Transverse colon (tissue), 4 donors: Measurements from ENCODE around the gene DAP3. TPM values are rescaled to one million over a fixed set of nuclear protein-coding genes. Genes with fewer than 3 reads are reported as not detected.

Experiments
- DNase-seq: peaks from one replicate; pipeline ENCODE4 v3.0.0-alpha.2; 2019
- H3K27ac ChIP-seq, 4 donors: fragments of 200-600 bp; sonication (generic); 2 replicates each; pipeline ENCODE4 v1.5.1; 2016 to 2018; ENCODE audit warnings: inconsistent platforms in 4 of 4
- H3K27me3 ChIP-seq: fragments of 200-600 bp; sonication (generic); 2 replicates; pipeline ENCODE4 v1.5.1; 2017; ENCODE audit warnings: inconsistent platforms
- H3K36me3 ChIP-seq, 4 donors: fragments of 200-600 bp; sonication (generic); 2 replicates each; pipeline ENCODE4 v1.5.1; 2017 to 2019; ENCODE audit warnings: inconsistent platforms in 4 of 4
- H3K4me1 ChIP-seq, 4 donors: fragments of 200-600 bp; sonication (generic); 2 replicates each; pipeline ENCODE4 v1.5.1; 2017 to 2020; ENCODE audit warnings: inconsistent platforms in 4 of 4
- H3K4me3 ChIP-seq, 4 donors: fragments of 200-600 bp; sonication (generic); 1 replicate in 1 of 4; 2 replicates in 3 of 4; pipeline versions ENCODE4 v1.5.1 to v1.6.1; 2017 to 2019; ENCODE audit warnings: inconsistent platforms in 4 of 4
- H3K9me3 ChIP-seq, 2 donors: fragments of 200-600 bp; sonication (generic); 2 replicates each; pipeline ENCODE4 v1.5.1; 2017 to 2019; ENCODE audit warnings: inconsistent platforms in 2 of 2
- EP300 ChIP-seq: sonication (generic); formaldehyde crosslinking; IDR thresholded peaks from one replicate; pipeline ENCODE4 v1.6.1; 2017; ENCODE audit warnings: antibody characterized with exemption, low read depth
- POLR2A ChIP-seq: fragments of 450-650 bp; IDR thresholded peaks from one replicate; pipeline ENCODE4 v1.6.1; 2016; ENCODE audit warnings: antibody characterized with exemption, mild to moderate bottlenecking, moderate library complexity
- POLR2AphosphoS5 ChIP-seq, 3 donors: sonication (generic); formaldehyde crosslinking; IDR thresholded peaks; one replicate each; pipeline ENCODE4 v1.6.1; 2016; ENCODE audit warnings: antibody characterized with exemption in 3 of 3
- WGBS, 2 donors: methylation state at CpG; one replicate each; pipeline ENCODE4 v1.1.5; 2018; ENCODE audit warnings: low coverage in 1 of 2; 5-methylcytosine and 5-hydroxymethylcytosine counted together
- in situ Hi-C, 4 donors: fragments of 200-750 bp; cut with MboI; loops; one replicate each; pipeline versions ENCODE4 v1.15.0 to v1.15.1; 2017; ENCODE audit warnings: low sequenced_read_pairs in 3 of 4, low pct_ligation_motif_present in 1 of 4, low pct_unique_long_range_greater_than_20kb in 1 of 4
- intact Hi-C: fragments of 100-400 bp; cut with DNase I; formaldehyde crosslinking; loops from one replicate; pipeline ENCODE4 v1.15.1; 2023; ENCODE audit warnings: low total_unique reads
- total RNA-seq, 4 donors: library from RNA; depleted of rRNA; stranded (reverse); fragments of >200 nt; gene quantifications; one replicate each; pipeline ENCODE4 v1.1.0, GENCODE V29; 2016
- TF ChIP-seq, protein P1 (sequence below), 5 experiments: fragments of 200-600 bp in 3 of 5; fragments of 450-650 bp in 2 of 5; sonication (generic) in 3 of 5; IDR thresholded peaks; 1 replicate in 2 of 5; 2 replicates in 3 of 5; pipeline ENCODE4 v1.5.1; 2016 to 2017; ENCODE audit warnings: antibody characterized with exemption in 5 of 5, inconsistent platforms in 3 of 5, mild to moderate bottlenecking in 2 of 5, moderate library complexity in 1 of 5

Gene DAP3
- total RNA-seq, 4 donors from 2014 or later = 81.9 to 134 (median 106) TPM

DNA sequence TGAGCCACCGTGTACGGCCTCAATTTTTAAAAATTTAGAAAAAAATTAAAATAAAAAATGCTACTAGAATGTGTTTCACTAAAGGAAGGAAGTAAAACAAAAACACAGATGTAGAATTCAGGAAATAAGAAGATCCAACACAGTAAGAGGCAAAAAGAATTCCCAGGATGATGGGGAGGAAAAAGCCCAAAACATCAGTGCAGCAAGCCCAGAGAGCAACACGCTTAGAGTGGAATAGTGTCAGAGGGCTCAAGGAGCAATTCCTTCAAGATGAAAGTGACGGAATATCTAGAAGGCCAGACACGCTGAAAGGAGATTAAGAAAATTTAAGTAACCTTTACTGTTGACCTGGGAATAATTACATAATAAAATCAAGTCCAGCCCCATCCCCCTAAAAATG is 80.4 kb downstream of the DAP3 start:
- intact Hi-C loops (no loop called here), in situ Hi-C loops (no loop called here)
- DNase-seq = no peak
- no peak for TF ChIP-seq POLR2AphosphoS5 (IDR thresholded peaks at IDR 0.05)
- no peak for TF ChIP-seq POLR2A
- TF ChIP-seq, protein P1, sequence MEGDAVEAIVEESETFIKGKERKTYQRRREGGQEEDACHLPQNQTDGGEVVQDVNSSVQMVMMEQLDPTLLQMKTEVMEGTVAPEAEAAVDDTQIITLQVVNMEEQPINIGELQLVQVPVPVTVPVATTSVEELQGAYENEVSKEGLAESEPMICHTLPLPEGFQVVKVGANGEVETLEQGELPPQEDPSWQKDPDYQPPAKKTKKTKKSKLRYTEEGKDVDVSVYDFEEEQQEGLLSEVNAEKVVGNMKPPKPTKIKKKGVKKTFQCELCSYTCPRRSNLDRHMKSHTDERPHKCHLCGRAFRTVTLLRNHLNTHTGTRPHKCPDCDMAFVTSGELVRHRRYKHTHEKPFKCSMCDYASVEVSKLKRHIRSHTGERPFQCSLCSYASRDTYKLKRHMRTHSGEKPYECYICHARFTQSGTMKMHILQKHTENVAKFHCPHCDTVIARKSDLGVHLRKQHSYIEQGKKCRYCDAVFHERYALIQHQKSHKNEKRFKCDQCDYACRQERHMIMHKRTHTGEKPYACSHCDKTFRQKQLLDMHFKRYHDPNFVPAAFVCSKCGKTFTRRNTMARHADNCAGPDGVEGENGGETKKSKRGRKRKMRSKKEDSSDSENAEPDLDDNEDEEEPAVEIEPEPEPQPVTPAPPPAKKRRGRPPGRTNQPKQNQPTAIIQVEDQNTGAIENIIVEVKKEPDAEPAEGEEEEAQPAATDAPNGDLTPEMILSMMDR (IDR thresholded peaks at IDR 0.05) = no peak
- TF ChIP-seq EP300 = no peak
- no peaks in the 10 kb centered on the region for H3K9me3 ChIP-seq
- H3K4me3 ChIP-seq = no peak overlapping the region
- H3K36me3 ChIP-seq = peaks cover 0 to 72% (median 33%) of the 10 kb centered on the region in 4 donors
- no peaks in the 10 kb centered on the region for H3K4me1 ChIP-seq
- H3K27me3 ChIP-seq = no peaks in the 10 kb centered on the region
- H3K27ac ChIP-seq = no peak overlapping the region
- WGBS, 2 donors = 95 to 98% methylated on average over 5 of the region's 5 CpGs

DNA sequence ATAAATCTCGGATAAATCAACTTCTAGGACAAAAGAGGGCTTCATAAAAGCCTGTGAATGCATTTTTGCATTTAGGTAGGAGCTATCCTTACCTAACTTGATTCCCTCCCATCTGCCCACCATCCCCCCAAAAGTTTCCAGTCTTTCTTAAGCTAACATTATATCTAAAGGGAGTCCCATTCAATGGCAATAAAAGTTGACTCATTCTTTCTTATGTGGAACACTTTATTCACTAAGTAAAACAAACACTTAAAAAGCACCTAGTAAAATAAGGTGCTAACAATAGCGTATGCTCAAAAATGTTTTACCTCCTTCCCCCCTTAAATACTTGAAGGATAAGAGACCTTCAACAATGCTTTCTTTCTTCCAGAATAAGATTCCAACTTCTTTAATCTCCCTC is 84.3 kb downstream of the DAP3 start:
- no peak overlapping the region for H3K4me3 ChIP-seq
- peaks cover 0 to 89% (median 37%) of the 10 kb centered on the region in 4 donors for H3K36me3 ChIP-seq
- DNase-seq = no peak
- H3K27ac ChIP-seq = no peak overlapping the region
- H3K9me3 ChIP-seq = no peaks in the 10 kb centered on the region
- in situ Hi-C loops = no loop called here
- 38 to 65% methylated on average over 1 to 2 of the region's 2 CpGs for WGBS, 2 donors
- TF ChIP-seq, protein P1 (IDR thresholded peaks at IDR 0.05) = no peak
- TF ChIP-seq POLR2A (no peak), EP300 (no peak)
- intact Hi-C loops = loop anchor here (5.0 kb wide), 1 partner anchor 1526 kb away; no protein-coding TSS in a partner anchor
- no peaks in the 10 kb centered on the region for H3K27me3 ChIP-seq
- H3K4me1 ChIP-seq = no peaks in the 10 kb centered on the region

DNA sequence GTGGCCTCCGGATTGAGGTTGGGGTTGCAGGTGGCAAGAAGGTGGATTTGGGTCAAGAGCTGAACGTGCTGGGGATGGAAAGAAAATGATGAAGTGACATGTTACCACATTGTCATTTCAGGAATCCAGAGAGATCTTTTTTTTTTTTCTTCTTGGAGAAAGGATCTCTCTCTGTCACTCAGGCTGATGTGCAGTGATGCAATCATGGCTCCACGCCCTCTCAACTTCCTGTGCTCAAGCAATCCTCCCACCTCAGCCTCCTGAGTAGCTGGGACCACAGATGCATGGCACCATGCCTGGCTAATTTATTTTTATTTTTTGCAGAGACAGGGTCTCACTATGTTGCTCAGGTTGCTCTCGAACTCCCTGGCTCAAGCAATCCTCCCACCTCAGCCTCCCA is 87.5 kb downstream of the DAP3 start:
- H3K4me1 ChIP-seq = no peaks in the 10 kb centered on the region
- TF ChIP-seq, protein P1 (IDR thresholded peaks at IDR 0.05) = no peak
- TF ChIP-seq POLR2AphosphoS5 (IDR thresholded peaks at IDR 0.05) (no peak), EP300 (no peak), POLR2A (no peak)
- no peaks in the 10 kb centered on the region for H3K27me3 ChIP-seq
- H3K4me3 ChIP-seq = no peak overlapping the region
- H3K36me3 ChIP-seq = peaks cover 0 to 58% (median 25%) of the 10 kb centered on the region in 4 donors
- intact Hi-C loops = no loop called here
- no peak for DNase-seq
- H3K27ac ChIP-seq = no peak overlapping the region
- H3K9me3 ChIP-seq = no peaks in the 10 kb centered on the region
- 86 to 93% methylated on average over 4 of the region's 4 CpGs for WGBS, 2 donors
- in situ Hi-C loops = no loop called here

DNA sequence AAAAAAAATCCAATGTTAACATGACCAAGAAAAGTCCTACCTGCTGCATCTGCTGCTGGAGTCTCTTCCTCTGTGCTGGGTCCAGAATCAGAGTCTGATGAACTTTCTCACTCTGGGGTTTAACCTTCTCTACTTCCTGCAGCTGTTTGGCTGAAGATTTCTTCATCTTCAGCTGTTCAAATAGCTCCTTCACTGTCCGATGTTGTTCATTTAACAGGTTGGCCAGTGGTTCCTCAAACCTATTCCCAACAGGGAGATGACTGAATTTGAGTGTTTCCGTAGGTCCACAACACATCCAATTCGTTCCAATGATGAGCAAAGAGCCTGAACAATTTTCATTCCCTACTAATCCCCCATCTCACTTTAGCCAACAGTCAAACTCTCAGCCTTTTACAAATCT is 88.7 kb downstream of the DAP3 start:
- WGBS, 2 donors = 86 to 93% methylated on average over 2 to 3 of the region's 3 CpGs
- Histone ChIP-seq H3K36me3 (peaks cover 0 to 55% (median 20%) of the 10 kb centered on the region in 4 donors), H3K4me1 (no peaks in the 10 kb centered on the region), H3K9me3 (no peaks in the 10 kb centered on the region), H3K4me3 (no peak overlapping the region), H3K27me3 (no peaks in the 10 kb centered on the region), H3K27ac (no peak overlapping the region)
- intact Hi-C loops = no loop called here
- in situ Hi-C loops = no loop called here
- DNase-seq = no peak
- TF ChIP-seq EP300 = no peak
- no peak for TF ChIP-seq POLR2A

Other genes starting within 250 kb of the DAP3 start
- gene ASH1L, start 126.3 kb upstream of the DAP3 start, total RNA-seq = 100 to 1,000 TPM in 2 of 4 donors, 10 to 100 TPM in 2; 47.4 to 206 (median 89.1) TPM
- 10 to 100 TPM in 2 of 4 donors, 1 to 10 TPM in 1, not detected in 1; 6.0 to 17.0 (median 12.9) TPM for gene MSTO1, start 78.9 kb upstream of the DAP3 start, total RNA-seq
- gene YY1AP1, start 317 bp upstream of the DAP3 start, total RNA-seq = 100 to 1,000 TPM in 1 of 4 donors, 10 to 100 TPM in 3; 84.0 to 198 (median 92.1) TPM
- 10 to 100 TPM; 36.3 to 75.6 (median 45.6) TPM for gene GON4L, start 168.1 kb downstream of the DAP3 start, total RNA-seq
- gene SYT11, start 170.5 kb downstream of the DAP3 start, total RNA-seq = 1 to 10 TPM; 2.2 to 5.9 (median 3.6) TPM
- 10 to 100 TPM in 3 of 4 donors, 1 to 10 TPM in 1; 6.4 to 23.7 (median 17.0) TPM for gene RIT1, start 222.3 kb downstream of the DAP3 start, total RNA-seq
- gene KHDC4, start 245.3 kb downstream of the DAP3 start, total RNA-seq = 100 to 1,000 TPM in 2 of 4 donors, 10 to 100 TPM in 2; 76.2 to 158 (median 98.7) TPM